ENCODE measurements around the gene PDZD4.

PDZD4 gene

GRCh38 chrX:153780678-153781427, 49.5 kb downstream of the PDZD4 start, which contains the start of gene SRPK3:
Gene SRPK3 (plus strand): TSS chrX:153781041. CDS start chrX:153781087, 46 bp downstream.
- no peak for TF ChIP-seq ZFX (IDR thresholded peaks at IDR 0.05)
- TF ChIP-seq, protein P1, sequence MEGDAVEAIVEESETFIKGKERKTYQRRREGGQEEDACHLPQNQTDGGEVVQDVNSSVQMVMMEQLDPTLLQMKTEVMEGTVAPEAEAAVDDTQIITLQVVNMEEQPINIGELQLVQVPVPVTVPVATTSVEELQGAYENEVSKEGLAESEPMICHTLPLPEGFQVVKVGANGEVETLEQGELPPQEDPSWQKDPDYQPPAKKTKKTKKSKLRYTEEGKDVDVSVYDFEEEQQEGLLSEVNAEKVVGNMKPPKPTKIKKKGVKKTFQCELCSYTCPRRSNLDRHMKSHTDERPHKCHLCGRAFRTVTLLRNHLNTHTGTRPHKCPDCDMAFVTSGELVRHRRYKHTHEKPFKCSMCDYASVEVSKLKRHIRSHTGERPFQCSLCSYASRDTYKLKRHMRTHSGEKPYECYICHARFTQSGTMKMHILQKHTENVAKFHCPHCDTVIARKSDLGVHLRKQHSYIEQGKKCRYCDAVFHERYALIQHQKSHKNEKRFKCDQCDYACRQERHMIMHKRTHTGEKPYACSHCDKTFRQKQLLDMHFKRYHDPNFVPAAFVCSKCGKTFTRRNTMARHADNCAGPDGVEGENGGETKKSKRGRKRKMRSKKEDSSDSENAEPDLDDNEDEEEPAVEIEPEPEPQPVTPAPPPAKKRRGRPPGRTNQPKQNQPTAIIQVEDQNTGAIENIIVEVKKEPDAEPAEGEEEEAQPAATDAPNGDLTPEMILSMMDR (conservative IDR thresholded peaks at IDR 0.05) = no peak
- H3K27ac ChIP-seq = peak within 1 kb of the TSS; percentile 21; the same call in 1 of the 2 replicates

GRCh38 chrX:153779891-153780677, 50.3 kb downstream of the PDZD4 start:
- H3K27ac ChIP-seq = peak overlapping the region; percentile 21; the same call in 1 of the 2 replicates

GRCh38 chrX:153778684-153779101, 51.7 kb downstream of the PDZD4 start:
- TF ChIP-seq ZFX (IDR thresholded peaks at IDR 0.05) = no peak
- TF ChIP-seq, protein P1 (conservative IDR thresholded peaks at IDR 0.05) = no peak; the same call in 1 of the 2 replicates
- no peak overlapping the region for H3K27ac ChIP-seq

More at GRCh38 chrX:153779891-153780677, 50.3 kb downstream of the PDZD4 start:
- TF ChIP-seq, protein P1 (conservative IDR thresholded peaks at IDR 0.05) = no peak
- no peak for TF ChIP-seq ZFX (IDR thresholded peaks at IDR 0.05)

- TF ChIP-seq ZFX (IDR thresholded peaks at IDR 0.05) = no peak
- TF ChIP-seq, protein P1 (conservative IDR thresholded peaks at IDR 0.05) = no peak
- no peak overlapping the region for H3K27ac ChIP-seq
Measured at GRCh38 chrX:153778181-153778580, 52.2 kb downstream of the PDZD4 start.

DNA sequence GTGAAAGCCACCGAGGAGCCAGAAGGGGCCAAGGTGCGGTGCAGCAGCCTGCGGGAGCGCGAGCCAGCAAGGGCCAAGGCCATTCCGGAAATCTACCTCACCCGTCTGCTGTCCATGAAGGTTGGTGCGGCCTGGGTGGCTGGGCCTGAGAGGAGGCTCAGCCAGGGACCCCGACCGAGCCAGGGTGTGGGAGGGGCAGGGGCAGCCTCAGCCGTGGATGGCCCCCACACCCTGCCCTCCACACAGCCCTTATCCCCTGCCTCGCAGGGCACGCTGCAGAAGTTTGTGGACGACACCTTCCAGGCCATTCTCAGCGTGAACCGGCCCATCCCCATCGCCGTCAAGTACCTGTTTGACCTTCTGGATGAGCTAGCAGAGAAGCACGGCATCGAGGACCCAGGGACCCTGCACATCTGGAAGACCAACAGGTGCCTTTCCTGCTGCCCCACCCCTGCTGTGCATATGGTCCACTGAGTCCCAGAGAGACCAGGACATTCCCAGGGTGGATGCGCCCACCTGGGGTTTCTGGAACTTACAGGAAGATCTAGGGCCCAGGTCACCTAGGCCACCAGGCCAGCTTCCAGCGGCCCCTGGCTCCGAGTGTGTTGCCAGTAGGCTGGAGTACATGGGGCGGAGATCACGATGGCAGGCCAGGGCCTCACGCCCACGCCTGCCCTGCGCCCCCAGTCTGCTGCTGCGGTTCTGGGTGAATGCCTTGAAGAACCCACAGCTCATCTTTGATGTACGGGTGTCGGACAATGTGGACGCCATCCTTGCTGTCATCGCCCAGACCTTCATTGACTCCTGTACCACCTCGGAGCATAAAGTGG, 52.9 kb downstream of the PDZD4 start:
- no peak overlapping the region for H3K27ac ChIP-seq
- TF ChIP-seq ZFX (IDR thresholded peaks at IDR 0.05) = no peak
- TF ChIP-seq, protein P1 (conservative IDR thresholded peaks at IDR 0.05) = no peak

GRCh38 chrX:153776611-153777045, 53.7 kb downstream of the PDZD4 start:
- no peak overlapping the region for H3K27ac ChIP-seq
- TF ChIP-seq ZFX (IDR thresholded peaks at IDR 0.05) = no peak
- TF ChIP-seq, protein P1 (conservative IDR thresholded peaks at IDR 0.05) = no peak
